ENCODE data around the gene PRR19. TPM values are rescaled to one million over a fixed set of nuclear protein-coding genes. Genes with fewer than 3 reads are reported as not detected.

The PRR19 gene
- polyA plus RNA-seq, 3 donors = 1.3 to 2.7 (median 1.4) TPM

GRCh38 chr19:42355896-42356295, 54.0 kb downstream of the PRR19 start:
- DNase-seq (ENCODE audit: extremely low read depth in 1 of 11, low read depth in 9 of 11, low spot score in 4 of 11) = no peak

- no peak for DNase-seq (ENCODE audit: extremely low read depth in 1 of 11, low read depth in 9 of 11, low spot score in 4 of 11)
Measured at GRCh38 chr19:42356686-42357085, 54.8 kb downstream of the PRR19 start.

- DNase-seq (ENCODE audit: extremely low read depth in 1 of 11, low read depth in 9 of 11, low spot score in 4 of 11) = no peak
Measured at GRCh38 chr19:42357290-42357689, 55.4 kb downstream of the PRR19 start.

Other genes starting within 250 kb of the PRR19 start
- gene GRIK5, start 231.9 kb upstream of the PRR19 start, polyA plus RNA-seq (ENCODE audit: insufficient read length in 3 of 3) = 10 to 100 TPM; 19.0 to 33.6 (median 23.2) TPM
- 10 to 100 TPM; 11.2 to 18.4 (median 15.4) TPM for gene ZNF574, start 226.0 kb upstream of the PRR19 start, polyA plus RNA-seq (ENCODE audit: insufficient read length in 3 of 3)
- gene POU2F2, start 169.7 kb upstream of the PRR19 start, polyA plus RNA-seq (ENCODE audit: insufficient read length in 3 of 3) = 1 to 10 TPM in 1 of 3 donors, under 1 TPM in 2; 0.67 to 1.3 (median 0.92) TPM
- 10 to 100 TPM; 23.8 to 30.5 (median 29.2) TPM for gene DEDD2, start 84.5 kb upstream of the PRR19 start, polyA plus RNA-seq (ENCODE audit: insufficient read length in 3 of 3)
- gene ZNF526, start 81.8 kb upstream of the PRR19 start, polyA plus RNA-seq (ENCODE audit: insufficient read length in 3 of 3) = 1 to 10 TPM; 7.6 to 9.2 (median 9.0) TPM
- gene GSK3A, start 59.5 kb upstream of the PRR19 start, polyA plus RNA-seq (ENCODE audit: insufficient read length in 3 of 3) = 10 to 100 TPM; 63.5 to 80.8 (median 74.0) TPM
- gene ERF, start 47.0 kb upstream of the PRR19 start, polyA plus RNA-seq (ENCODE audit: insufficient read length in 3 of 3) = 10 to 100 TPM; 65.2 to 78.9 (median 74.2) TPM
- gene CIC, start 32.9 kb upstream of the PRR19 start, polyA plus RNA-seq (ENCODE audit: insufficient read length in 3 of 3) = 10 to 100 TPM; 44.2 to 67.5 (median 62.6) TPM
- gene PAFAH1B3, start 492 bp downstream of the PRR19 start, polyA plus RNA-seq (ENCODE audit: insufficient read length in 3 of 3) = 100 to 1,000 TPM in 1 of 3 donors, 10 to 100 TPM in 2; 71.2 to 104 (median 73.1) TPM
- gene TMEM145, start 11.2 kb downstream of the PRR19 start, polyA plus RNA-seq (ENCODE audit: insufficient read length in 3 of 3) = 1 to 10 TPM in 1 of 3 donors, under 1 TPM in 2; 0.72 to 1.2 (median 0.90) TPM
- gene MEGF8, start 23.5 kb downstream of the PRR19 start, polyA plus RNA-seq (ENCODE audit: insufficient read length in 3 of 3) = 10 to 100 TPM; 36.5 to 49.2 (median 47.5) TPM
- gene CNFN, start 88.2 kb downstream of the PRR19 start, polyA plus RNA-seq (ENCODE audit: insufficient read length in 3 of 3) = 1 to 10 TPM; 1.3 to 1.6 (median 1.5) TPM
- gene LIPE, start 125.3 kb downstream of the PRR19 start, polyA plus RNA-seq (ENCODE audit: insufficient read length in 3 of 3) = 10 to 100 TPM in 2 of 3 donors, 1 to 10 TPM in 1; 9.7 to 14.0 (median 11.0) TPM
- gene CXCL17, start 140.8 kb downstream of the PRR19 start, polyA plus RNA-seq (ENCODE audit: insufficient read length in 3 of 3) = under 1 TPM in 1 of 3 donors, not detected in 2; 0.11 TPM
- 10 to 100 TPM in 2 of 3 donors, 1 to 10 TPM in 1; 9.7 to 18.9 (median 13.4) TPM for gene CEACAM1, start 226.3 kb downstream of the PRR19 start, polyA plus RNA-seq (ENCODE audit: insufficient read length in 3 of 3)

Measured in renal cortex interstitium (tissue), 11 donors.